K562 treated with DMSO at 1 percent for 12 hours (cell line): ENCODE measurements around the gene C6orf141. TPM values are rescaled to one million over a fixed set of nuclear protein-coding genes. Genes with fewer than 3 reads are reported as not detected.

Experiments
- total RNA-seq: library from RNA; unstranded; fragments of 300-600 nt; gene quantifications from 2 replicates; pipeline ENCODE4 v1.2.3, GENCODE V29; 2022; ENCODE audit not compliant: insufficient read depth

Gene C6orf141
- not detected in 2 replicates for total RNA-seq

DNA sequence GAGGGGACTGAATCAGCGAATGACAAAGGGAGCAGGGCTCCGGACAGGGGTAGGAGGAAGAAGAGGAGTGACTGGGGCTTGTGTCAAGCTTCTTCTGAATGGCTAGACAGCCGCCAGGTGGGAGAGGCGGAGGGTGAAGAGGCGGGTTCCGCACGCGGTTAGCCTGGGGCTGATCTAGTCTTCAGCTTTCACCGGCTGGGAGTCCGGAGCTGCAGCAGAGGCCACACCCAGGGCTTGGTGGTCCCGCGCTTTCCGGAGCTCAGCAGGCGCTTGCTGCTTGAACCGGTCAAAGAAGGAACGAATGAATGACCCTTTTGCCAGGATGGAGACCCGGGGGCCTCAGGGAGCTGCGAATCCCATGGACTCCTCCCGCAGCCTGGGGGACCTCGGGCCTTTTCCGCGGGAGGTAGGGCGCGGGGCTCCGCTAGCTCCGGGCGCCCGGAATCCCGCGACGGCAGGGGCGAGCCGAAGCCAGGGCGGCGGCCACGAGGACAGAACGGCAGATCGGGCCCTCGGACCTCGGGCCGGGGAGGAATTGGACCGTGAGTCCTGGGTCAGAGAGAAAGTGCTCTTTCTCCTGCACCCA is at the start of gene C6orf141:
Gene C6orf141, plus strand, starts transcription at position 177 of the 586 bp plus-strand sequence. Its CDS starts 125 bp downstream, at position 302.

Other genes with a start within 250 kb of the C6orf141 start
- gene MMUT, start 87.4 kb upstream of the C6orf141 start, total RNA-seq, result 8.4 and 20.3 TPM in 2 replicates
- 12.9 and 19.6 TPM in 2 replicates for gene CENPQ, start 87.3 kb upstream of the C6orf141 start, total RNA-seq
- not detected in 2 replicates for gene GLYATL3, start 50.7 kb upstream of the C6orf141 start, total RNA-seq
- 78.2 and 112 TPM in 2 replicates for gene RHAG, start 86.2 kb downstream of the C6orf141 start, total RNA-seq
- gene CRISP2, start 162.9 kb downstream of the C6orf141 start, total RNA-seq, result not detected in 2 replicates
- gene CRISP3, start 193.7 kb downstream of the C6orf141 start, total RNA-seq, result 0.39 and 1.2 TPM in 2 replicates
- gene PGK2, start 236.6 kb downstream of the C6orf141 start, total RNA-seq, result not detected in 2 replicates